ENCODE results near the gene DCTN1. TPM values are rescaled to one million over a fixed set of nuclear protein-coding genes. Genes with fewer than 3 reads are reported as not detected.

Gene DCTN1
- total RNA-seq, 1 experiment from 2014 or later: 67.8 TPM

- H3K4me2 ChIP-seq (ENCODE audit: low read length): no peak overlapping the region
- H3F3A ChIP-seq (ENCODE audit: low read length, unreplicated experiment): no peaks in the 10 kb centered on the region
- no peaks in the 10 kb centered on the region for H3K9me2 ChIP-seq (replicated peaks; ENCODE audit: low read length)
- intact Hi-C loops (cut with micrococcal nuclease): no loop called here
- no peak overlapping the region for H3K27ac ChIP-seq (ENCODE audit: low read length)
- H3K4me3 ChIP-seq (ENCODE audit: low read length): no peak overlapping the region
- no peak overlapping the region for H3K9ac ChIP-seq (ENCODE audit: low read length)
- H2AFZ ChIP-seq (ENCODE audit: low read length): no peak overlapping the region
- peaks cover 30% of the 10 kb centered on the region for H3K79me2 ChIP-seq (ENCODE audit: low read length)
- H4K20me1 ChIP-seq (ENCODE audit: low read length): no peaks in the 10 kb centered on the region
- no peaks in the 10 kb centered on the region for H3K9me3 ChIP-seq (ENCODE audit: low read length)
- BruUV-seq (replicated peaks): no TSS peak
- ChIA-PET POLR2A (ENCODE audit: unreplicated experiment) (no interaction called here), CTCF (no interaction called here)
- no peak for DNase-seq
- H3K4me1 ChIP-seq (ENCODE audit: insufficient read depth, low read length): peaks cover 21% of the 10 kb centered on the region
- no peaks in the 10 kb centered on the region for H3K27me3 ChIP-seq (ENCODE audit: low read length)
- no peaks in the 10 kb centered on the region for H3K36me3 ChIP-seq (ENCODE audit: low read depth, low read length)
- ATAC-seq: no peak
- no peak for TF ChIP-seq CTCF (conservative IDR thresholded peaks at IDR 0.05; ENCODE audit: low read depth, low read length)
Measured at GRCh38 chr2:74393525-74393924, 13.4 kb upstream of the DCTN1 start.

- H3F3A ChIP-seq (ENCODE audit: low read length, unreplicated experiment): no peaks in the 10 kb centered on the region
- peak overlapping the region; percentile 92 for H3K4me3 ChIP-seq (ENCODE audit: low read length)
- TF ChIP-seq CTCF (conservative IDR thresholded peaks at IDR 0.05; ENCODE audit: low read depth, low read length) (no peak), EZH2 (IDR thresholded peaks at IDR 0.05; ENCODE audit: low read length, unreplicated experiment) (no peak), EZH2phosphoT487 (IDR thresholded peaks at IDR 0.05; ENCODE audit: borderline replicate concordance, low read length) (no peak)
- no peak overlapping the region for H3K27ac ChIP-seq (ENCODE audit: low read length)
- ATAC-seq (no peak), DNase-seq (no peak)
- intact Hi-C loops (cut with micrococcal nuclease): no loop called here
- ChIA-PET POLR2A (ENCODE audit: unreplicated experiment) (interaction anchor here (0.6 to 1.0 kb wide), 2 partner anchors 48 to 696 kb away, joined by 4 to 5 read pairs; no protein-coding TSS in a partner anchor), CTCF (interaction anchor here (0.6 kb wide), 1 partner anchor 1058 kb away, joined by 3 read pairs; no protein-coding TSS in a partner anchor)
- no peaks in the 10 kb centered on the region for H3K27me3 ChIP-seq (ENCODE audit: low read length)
- H2AFZ ChIP-seq (ENCODE audit: low read length): peak overlapping the region; percentile 93
- H3K9me3 ChIP-seq (ENCODE audit: low read length): no peaks in the 10 kb centered on the region
- H3K9me2 ChIP-seq (replicated peaks; ENCODE audit: low read length): no peaks in the 10 kb centered on the region
- H4K20me1 ChIP-seq (ENCODE audit: low read length): no peaks in the 10 kb centered on the region
- H3K36me3 ChIP-seq (ENCODE audit: low read depth, low read length): no peaks in the 10 kb centered on the region
- peak overlapping the region; percentile 99 for H3K4me2 ChIP-seq (ENCODE audit: low read length)
- peaks cover 41% of the 10 kb centered on the region for H3K79me2 ChIP-seq (ENCODE audit: low read length)
- H3K4me1 ChIP-seq (ENCODE audit: insufficient read depth, low read length): peaks cover 21% of the 10 kb centered on the region
- peak overlapping the region; percentile 88 for H3K9ac ChIP-seq (ENCODE audit: low read length)
- BruUV-seq (replicated peaks): TSS peak; percentile 44
Measured at GRCh38 chr2:74392449-74392743, 12.3 kb upstream of the DCTN1 start.

- CTCF ChIA-PET: interaction anchor here (0.5 to 0.6 kb wide), 2 partner anchors 99 to 1059 kb away, joined by 3 to 4 read pairs; no protein-coding TSS in a partner anchor
- Histone ChIP-seq H3F3A (ENCODE audit: low read length, unreplicated experiment) (no peaks in the 10 kb centered on the region), H3K9me3 (ENCODE audit: low read length) (no peaks in the 10 kb centered on the region), H2AFZ (ENCODE audit: low read length) (peak overlapping the region; percentile 93), H3K27ac (ENCODE audit: low read length) (peak overlapping the region; percentile 63), H3K79me2 (ENCODE audit: low read length) (peaks cover 47% of the 10 kb centered on the region), H3K4me1 (ENCODE audit: insufficient read depth, low read length) (peaks cover 21% of the 10 kb centered on the region), H3K4me2 (ENCODE audit: low read length) (peak overlapping the region; percentile 99), H3K4me3 (ENCODE audit: low read length) (peak overlapping the region; percentile 92), H4K20me1 (ENCODE audit: low read length) (no peaks in the 10 kb centered on the region), H3K36me3 (ENCODE audit: low read depth, low read length) (no peaks in the 10 kb centered on the region), H3K9me2 (replicated peaks; ENCODE audit: low read length) (no peaks in the 10 kb centered on the region), H3K9ac (ENCODE audit: low read length) (peak overlapping the region; percentile 88), H3K27me3 (ENCODE audit: low read length) (no peaks in the 10 kb centered on the region)
- BruUV-seq (replicated peaks): no TSS peak
- intact Hi-C loops (cut with micrococcal nuclease): no loop called here
- ATAC-seq: peak; percentile 84
- TF ChIP-seq CTCF (conservative IDR thresholded peaks at IDR 0.05; ENCODE audit: low read depth, low read length) (peak; percentile 97), EZH2phosphoT487 (IDR thresholded peaks at IDR 0.05; ENCODE audit: borderline replicate concordance, low read length) (no peak)
- peak; percentile 89 for DNase-seq
- POLR2A ChIA-PET (ENCODE audit: unreplicated experiment): interaction anchor here (0.6 to 1.0 kb wide), 3 partner anchors 40 to 695 kb away, joined by 3 to 5 read pairs (median 4); no protein-coding TSS in a partner anchor
Measured at GRCh38 chr2:74391580-74392448, 11.7 kb upstream of the DCTN1 start.

Measured in PC-3 (cell line).